GM12874 (cell line): ENCODE results near the gene SPAG8.

ENCODE experiments used
- TF ChIP-seq, protein P1 (sequence below): IDR thresholded peaks from 2 replicates; pipeline ENCODE4 v1.5.1; 2011; ENCODE audit warnings: low read depth, mild to moderate bottlenecking, control low read depth, low read length, moderate library complexity; ENCODE audit not compliant: insufficient read depth

Gene SPAG8

DNA sequence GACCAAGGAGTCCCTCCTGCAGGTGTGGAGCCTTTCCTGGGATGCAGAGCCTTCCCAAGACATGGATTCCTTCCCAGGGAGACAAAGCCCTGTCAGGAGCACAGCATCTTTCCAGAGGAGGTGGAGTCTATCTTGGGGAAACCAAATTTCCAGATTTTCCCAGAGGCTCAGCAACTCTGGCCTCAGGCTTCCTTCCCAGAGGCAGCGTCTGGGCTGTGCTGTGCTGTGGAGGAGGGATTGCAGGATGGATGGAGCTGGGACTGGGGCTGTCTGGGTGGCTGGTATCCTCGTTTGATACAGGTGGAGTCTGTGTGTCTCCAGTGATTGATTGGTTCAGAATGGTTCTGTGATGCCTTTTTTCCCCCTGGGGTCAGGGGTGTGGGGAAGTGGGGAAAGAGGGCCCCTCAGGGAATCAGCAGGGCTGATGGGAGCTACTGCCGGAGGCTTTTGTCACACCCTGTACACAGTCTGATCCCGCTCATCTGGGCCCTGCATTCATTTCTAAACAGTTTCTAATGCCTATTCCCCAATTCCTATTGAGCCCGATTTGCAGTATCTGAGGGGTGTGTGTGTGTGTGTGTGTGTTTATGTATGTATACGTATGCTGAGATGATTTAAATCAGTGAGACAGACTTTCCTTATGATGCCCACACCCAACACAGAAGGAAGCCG is 42.2 kb upstream of the SPAG8 start:
- TF ChIP-seq, protein P1, sequence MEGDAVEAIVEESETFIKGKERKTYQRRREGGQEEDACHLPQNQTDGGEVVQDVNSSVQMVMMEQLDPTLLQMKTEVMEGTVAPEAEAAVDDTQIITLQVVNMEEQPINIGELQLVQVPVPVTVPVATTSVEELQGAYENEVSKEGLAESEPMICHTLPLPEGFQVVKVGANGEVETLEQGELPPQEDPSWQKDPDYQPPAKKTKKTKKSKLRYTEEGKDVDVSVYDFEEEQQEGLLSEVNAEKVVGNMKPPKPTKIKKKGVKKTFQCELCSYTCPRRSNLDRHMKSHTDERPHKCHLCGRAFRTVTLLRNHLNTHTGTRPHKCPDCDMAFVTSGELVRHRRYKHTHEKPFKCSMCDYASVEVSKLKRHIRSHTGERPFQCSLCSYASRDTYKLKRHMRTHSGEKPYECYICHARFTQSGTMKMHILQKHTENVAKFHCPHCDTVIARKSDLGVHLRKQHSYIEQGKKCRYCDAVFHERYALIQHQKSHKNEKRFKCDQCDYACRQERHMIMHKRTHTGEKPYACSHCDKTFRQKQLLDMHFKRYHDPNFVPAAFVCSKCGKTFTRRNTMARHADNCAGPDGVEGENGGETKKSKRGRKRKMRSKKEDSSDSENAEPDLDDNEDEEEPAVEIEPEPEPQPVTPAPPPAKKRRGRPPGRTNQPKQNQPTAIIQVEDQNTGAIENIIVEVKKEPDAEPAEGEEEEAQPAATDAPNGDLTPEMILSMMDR, result no peak

DNA sequence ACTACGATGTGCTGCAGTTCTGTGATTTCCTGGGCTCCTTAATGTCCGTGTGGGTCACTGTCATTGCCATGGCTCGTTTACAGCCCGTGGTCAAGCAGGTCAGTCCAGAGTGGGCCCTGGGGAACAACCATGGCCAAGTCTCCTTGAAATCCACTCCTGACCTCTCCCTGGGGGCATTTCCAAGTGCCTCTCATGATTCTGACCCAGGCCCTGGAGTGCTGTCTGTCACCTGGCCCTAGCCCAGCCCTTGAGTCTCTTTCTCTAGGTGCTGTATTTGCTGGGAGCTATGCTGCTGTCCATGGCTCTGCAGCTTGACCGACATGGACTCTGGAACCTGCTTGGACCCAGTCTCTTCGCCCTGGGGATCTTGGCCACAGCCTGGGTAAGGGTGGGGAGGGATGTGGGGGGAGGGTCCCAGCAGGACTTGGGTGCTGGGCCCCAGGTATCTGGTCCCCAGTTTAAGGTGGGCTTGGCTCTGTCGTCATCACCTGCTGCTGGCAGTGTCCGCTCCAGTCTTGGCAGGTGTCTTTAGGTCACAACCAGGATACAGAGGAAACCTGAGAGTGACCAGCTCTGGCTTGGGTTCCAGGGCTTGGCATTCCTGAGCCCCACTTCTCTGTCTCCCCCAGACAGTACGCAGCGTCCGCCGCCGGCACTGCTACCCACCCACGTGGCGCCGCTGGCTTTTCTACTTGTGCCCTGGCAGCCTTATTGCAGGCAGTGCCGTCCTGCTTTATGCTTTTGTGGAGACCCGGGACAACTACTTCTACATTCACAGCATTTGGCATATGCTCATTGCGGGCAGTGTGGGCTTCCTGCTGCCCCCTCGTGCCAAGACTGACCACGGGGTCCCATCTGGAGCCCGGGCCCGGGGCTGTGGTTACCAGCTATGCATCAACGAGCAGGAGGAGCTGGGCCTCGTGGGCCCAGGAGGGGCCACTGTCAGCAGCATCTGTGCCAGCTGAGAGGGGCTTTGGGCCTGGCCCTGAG is 41.1 kb upstream of the SPAG8 start:
- TF ChIP-seq, protein P1, result no peak

DNA sequence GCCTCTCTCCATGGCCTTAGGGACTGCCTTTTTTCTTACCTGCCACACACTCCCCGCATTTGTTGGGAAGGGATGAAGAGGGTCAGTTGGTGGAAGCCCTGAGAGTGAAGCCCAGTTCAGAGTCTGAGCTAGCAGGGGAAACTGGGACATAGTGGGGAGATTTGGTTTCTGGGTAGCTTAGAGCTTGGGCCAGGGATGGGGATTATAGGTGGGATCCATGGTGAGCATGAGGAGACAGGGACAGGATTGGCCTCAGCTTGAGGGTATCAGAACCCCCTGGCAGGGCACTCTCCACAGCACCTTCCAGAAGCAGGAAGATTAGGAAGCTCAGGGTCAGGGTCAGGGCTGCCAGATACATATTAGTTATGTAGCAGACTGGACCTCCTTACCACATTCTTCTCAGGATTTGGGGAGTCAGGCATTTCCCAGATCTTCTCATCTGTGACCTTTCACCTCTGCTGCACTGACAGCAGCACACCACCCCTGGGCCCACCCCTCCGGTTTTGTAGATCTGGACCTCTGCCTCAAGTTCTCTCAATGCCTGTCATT is 40.3 kb upstream of the SPAG8 start:
- TF ChIP-seq, protein P1, result no peak

DNA sequence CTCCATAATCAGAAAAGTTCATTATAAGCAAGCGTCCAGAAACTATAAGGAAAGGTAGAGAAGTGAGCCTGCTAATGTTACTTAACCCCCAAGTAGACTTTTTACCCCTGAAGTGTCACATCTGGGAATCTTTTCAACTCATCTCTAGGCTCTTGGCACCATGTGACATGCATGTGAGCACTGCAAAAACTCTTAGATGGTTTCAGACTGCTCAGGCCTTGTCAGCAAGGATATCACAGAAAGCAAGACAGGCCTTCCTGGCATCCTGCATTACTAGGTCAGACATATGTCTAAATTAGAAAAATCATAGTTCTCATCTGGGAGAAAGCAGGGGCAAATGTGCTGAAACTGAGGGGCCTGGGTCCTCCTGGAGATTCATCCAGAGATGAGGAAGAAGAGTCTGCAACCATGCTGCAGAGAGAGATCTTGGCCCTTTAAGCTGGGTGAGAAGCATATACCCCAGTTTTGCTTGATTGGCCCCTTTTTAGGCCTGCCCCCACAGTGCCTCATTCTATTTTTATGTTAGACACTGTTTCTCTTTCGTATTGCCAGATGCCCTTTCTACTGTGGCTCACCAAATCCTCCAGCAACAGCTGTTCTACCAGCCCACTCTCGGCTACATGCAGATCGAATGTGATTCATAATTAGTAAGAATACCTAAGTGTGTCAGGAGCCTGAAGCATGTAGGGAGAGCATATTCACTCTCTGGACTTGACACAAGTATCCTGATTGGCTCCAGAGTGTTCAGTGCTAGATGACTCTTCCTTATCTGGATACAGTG is 35.9 kb upstream of the SPAG8 start:
- TF ChIP-seq, protein P1, result no peak

DNA sequence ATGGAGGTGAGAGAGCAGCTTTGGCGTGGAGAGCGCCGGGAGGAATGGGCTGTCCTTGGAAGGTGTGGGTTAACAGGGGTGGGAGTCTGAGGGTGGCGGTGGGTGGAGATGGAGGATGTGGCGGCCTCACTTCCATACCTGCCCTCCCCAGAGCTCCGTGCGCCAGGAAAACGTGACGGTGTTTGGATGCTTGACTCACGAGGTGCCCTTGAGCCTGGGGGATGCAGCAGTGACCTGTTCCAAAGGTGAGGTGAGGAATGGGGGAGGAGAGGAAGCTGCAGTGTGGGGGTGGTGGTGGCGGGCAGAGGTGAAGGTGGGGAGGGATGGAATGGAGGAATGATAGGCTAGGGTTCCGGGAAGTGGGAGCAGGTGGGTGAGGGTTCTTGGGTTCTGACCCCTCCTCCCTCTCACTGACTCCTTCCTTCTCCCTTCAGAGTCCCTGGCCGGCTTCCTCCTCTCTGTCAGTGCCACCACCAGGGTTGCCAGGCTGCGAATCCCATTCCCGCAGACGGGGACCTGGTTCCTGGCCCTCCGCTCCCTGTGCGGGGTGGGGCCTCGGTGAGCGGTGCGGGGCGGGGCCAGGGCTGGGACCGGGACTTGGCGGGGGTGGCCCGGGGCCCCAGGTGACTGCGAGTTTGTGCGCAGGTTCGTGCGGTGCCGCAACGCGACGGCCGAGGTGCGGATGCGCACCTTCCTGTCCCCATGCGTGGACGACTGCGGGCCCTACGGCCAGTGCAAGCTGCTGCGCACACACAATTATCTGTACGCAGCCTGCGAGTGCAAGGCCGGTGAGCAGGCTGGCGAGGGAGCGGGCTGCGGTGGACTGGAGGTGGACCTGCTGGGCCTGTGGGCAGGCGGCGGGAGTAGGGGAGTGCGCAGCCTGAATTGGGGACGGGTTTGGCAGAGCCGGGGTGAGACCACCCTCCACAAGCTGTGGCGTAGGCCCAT is 34.0 kb upstream of the SPAG8 start:
- TF ChIP-seq, protein P1, result no peak

DNA sequence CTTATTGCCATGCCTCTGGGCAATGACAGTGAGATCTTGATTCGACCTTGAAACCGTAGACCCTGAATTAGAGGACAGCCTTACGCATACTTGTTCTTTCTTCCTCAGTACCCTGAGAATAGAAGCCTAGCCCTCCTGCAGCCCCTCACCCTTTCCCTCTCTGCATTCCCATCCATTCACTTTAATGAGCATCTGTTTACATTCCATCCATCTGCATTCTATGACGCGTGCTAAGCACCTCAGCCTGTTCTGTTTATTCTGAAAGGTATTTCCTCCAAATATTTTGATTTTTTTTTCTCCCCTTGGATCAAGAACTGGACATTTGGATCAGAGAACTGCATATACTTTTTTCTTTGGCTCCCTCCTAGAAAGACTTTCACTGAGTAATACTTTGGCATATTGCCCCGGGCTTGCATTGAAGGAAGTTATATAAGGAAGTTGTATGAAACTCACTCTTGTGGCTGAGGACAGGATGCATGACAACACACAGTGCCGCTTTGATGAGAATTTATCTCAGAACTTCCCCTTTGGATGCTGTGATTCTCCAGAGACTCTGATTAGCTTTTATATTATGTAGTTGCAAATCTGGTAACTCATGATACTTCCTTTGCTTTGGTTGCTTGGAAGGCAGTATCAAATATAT is 32.7 kb upstream of the SPAG8 start:
- TF ChIP-seq, protein P1, result no peak
